Caco-2 (cell line): ENCODE results near the gene CCDC112. TPM values are rescaled to one million over a fixed set of nuclear protein-coding genes. Genes with fewer than 3 reads are reported as not detected.
"Not testable (repeated sequence)": the region's sequence is repeated elsewhere in the genome, so short reads cannot be mapped to it uniquely, and the experiment has no call there.

ENCODE experiments used
- BruUV-seq: library from RNA; stranded (reverse); fragments of 400-500 nt; replicated peaks from 2 replicates; lab custom pipeline; 2021; lab: Mats Ljungman, UMichigan
- CTCF ChIA-PET: fragments of 300-600 bp; sonication (Branson Sonifier 250); formaldehyde crosslinking; loops from one replicate; lab custom pipeline; 2022; ENCODE audit warnings: antibody characterized with exemption; lab: Charles Lee
- POLR2A ChIA-PET: fragments of 300-600 bp; sonication (Branson Sonifier 250); formaldehyde crosslinking; loops from one replicate; lab custom pipeline; 2022; ENCODE audit warnings: antibody characterized with exemption; lab: Charles Lee
- DNase-seq, 2 experiments: peaks; one replicate each; pipeline versions ENCODE4 v3.0.0 to v3.0.0-alpha.2; 2020 to 2022
- H3K27me3 ChIP-seq: replicated peaks from 2 replicates; pipeline ENCODE4 v1.6.0; 2011; ENCODE audit warnings: low read length; ENCODE audit not compliant: control insufficient read depth, insufficient read depth
- H3K36me3 ChIP-seq: 2 replicates; pipeline ENCODE4 v1.5.1; 2011; ENCODE audit warnings: low read length; ENCODE audit not compliant: control insufficient read depth, insufficient read depth
- H3K4me1 ChIP-seq: fragments of 250-450 bp; sonication (Bioruptor Pico); 2 replicates; pipeline ENCODE4 v1.5.1; 2020; ENCODE audit warnings: mild to moderate bottlenecking
- H3K4me3 ChIP-seq: 2 replicates; pipeline ENCODE4 v1.5.1; 2011; ENCODE audit warnings: low read depth, mild to moderate bottlenecking, control low read depth, low read length
- H3K9me3 ChIP-seq: fragments of 250-450 bp; sonication (Bioruptor Pico); 2 replicates; pipeline ENCODE4 v1.5.1; 2020; ENCODE audit warnings: mild to moderate bottlenecking, moderate library complexity
- H3K27ac Mint-ChIP-seq: one replicate; pipeline ENCODE4 v1.8.0; 2022; ENCODE audit warnings: mixed read lengths; ENCODE audit not compliant: unreplicated experiment
- H3K27me3 Mint-ChIP-seq: one replicate; pipeline ENCODE4 v1.8.0; 2022; ENCODE audit warnings: mixed read lengths; ENCODE audit not compliant: insufficient read depth, unreplicated experiment
- H3K36me3 Mint-ChIP-seq: one replicate; pipeline ENCODE4 v1.8.0; 2022; ENCODE audit warnings: mild to moderate bottlenecking, mixed read lengths; ENCODE audit not compliant: insufficient read depth, unreplicated experiment
- H3K4me1 Mint-ChIP-seq: one replicate; pipeline ENCODE4 v1.8.0; 2022; ENCODE audit warnings: low read depth, mixed read lengths; ENCODE audit not compliant: unreplicated experiment
- H3K4me3 Mint-ChIP-seq: one replicate; pipeline ENCODE4 v1.8.0; 2022; ENCODE audit warnings: mild to moderate bottlenecking, moderate library complexity, mixed read lengths; ENCODE audit not compliant: unreplicated experiment
- H3K9me3 Mint-ChIP-seq: one replicate; pipeline ENCODE4 v1.8.0; 2022; ENCODE audit warnings: mixed read lengths; ENCODE audit not compliant: unreplicated experiment
- CTCF ChIP-seq, 2 experiments: fragments of 200-600 bp in 1 of 2; IDR thresholded peaks; 1 replicate in 1 of 2; 2 replicates in 1 of 2; pipeline versions ENCODE4 v1.5.1 to v1.8.0; 2011 to 2022; ENCODE audit warnings: antibody characterized with exemption in 1 of 2, control low read depth in 1 of 2, inconsistent platforms in 1 of 2, low read depth in 1 of 2, low read length in 1 of 2, mild to moderate bottlenecking in 1 of 2, moderate library complexity in 1 of 2; ENCODE audit not compliant: insufficient read depth in 1 of 2, severe bottlenecking in 1 of 2, unreplicated experiment in 1 of 2
- intact Hi-C: fragments of 100-400 bp; cut with micrococcal nuclease; formaldehyde crosslinking; loops from one replicate; pipeline ENCODE4 v1.10.0; 2022; ENCODE audit not compliant: unreplicated experiment
- total RNA-seq: library from RNA; stranded (reverse); gene quantifications from 2 replicates; pipeline ENCODE4 v1.2.3, GENCODE V29; 2022

CCDC112 gene
- total RNA-seq, 1 experiment from 2014 or later, result 2.9 TPM

- ChIA-PET POLR2A (no interaction called here), CTCF (interaction anchor here (0.7 kb wide), 1 partner anchor 313 kb away, joined by 5 read pairs; no protein-coding TSS in a partner anchor)
- Mint-ChIP-seq H3K27me3 (no peaks in the 10 kb centered on the region), H3K4me1 (no peaks in the 10 kb centered on the region), H3K9me3 (no peaks in the 10 kb centered on the region), H3K4me3 (peak overlapping the region; percentile 84), H3K36me3 (no peaks in the 10 kb centered on the region), H3K27ac (peak overlapping the region; percentile 55)
- peak in 1 of 2 experiments; percentile 6 for DNase-seq
- H3K9me3 ChIP-seq, result no peaks in the 10 kb centered on the region
- H3K4me1 ChIP-seq, result peaks cover 7% of the 10 kb centered on the region; the same call in 1 of the 2 replicates
- no peak for TF ChIP-seq CTCF (IDR thresholded peaks at IDR 0.05; ENCODE audit: insufficient read depth in 1 of 2, low read depth in 1 of 2, low read length in 1 of 2, severe bottlenecking in 1 of 2, unreplicated experiment in 1 of 2)
- H3K4me3 ChIP-seq, result peak overlapping the region; percentile 86
- no peaks in the 10 kb centered on the region for H3K36me3 ChIP-seq
- no peaks in the 10 kb centered on the region for H3K27me3 ChIP-seq
- no TSS peak for BruUV-seq
- intact Hi-C loops, result loop anchor here (2.0 to 5.0 kb wide), 2 partner anchors 35 to 280 kb away; partner anchors contain the start of genes CCDC112 and FEM1C
Observed at GRCh38 chr5:115262011-115262320, 34.5 kb downstream of the CCDC112 start.

GRCh38 chr5:115260248-115260647 lies 36.2 kb downstream of the CCDC112 start:
- intact Hi-C loops, result loop anchor here (5.0 kb wide), 1 partner anchor 282 kb away; the partner anchor contains the start of gene FEM1C
- POLR2A ChIA-PET, result no interaction called here
- no peak overlapping the region for H3K4me3 ChIP-seq
- no peaks in the 10 kb centered on the region for H3K9me3 ChIP-seq
- H3K9me3 Mint-ChIP-seq, result no peaks in the 10 kb centered on the region
- CTCF ChIA-PET, result no interaction called here
- no peak for TF ChIP-seq CTCF (IDR thresholded peaks at IDR 0.05; ENCODE audit: insufficient read depth in 1 of 2, low read depth in 1 of 2, low read length in 1 of 2, severe bottlenecking in 1 of 2, unreplicated experiment in 1 of 2)
- no peak overlapping the region for H3K27ac Mint-ChIP-seq
- H3K36me3 ChIP-seq, result no peaks in the 10 kb centered on the region
- BruUV-seq, result no TSS peak
- peaks cover 7% of the 10 kb centered on the region; the same call in 1 of the 2 replicates for H3K4me1 ChIP-seq
- no peaks in the 10 kb centered on the region for H3K27me3 Mint-ChIP-seq
- no peak for DNase-seq
- no peaks in the 10 kb centered on the region for H3K27me3 ChIP-seq
- no peak overlapping the region for H3K4me3 Mint-ChIP-seq
- H3K36me3 Mint-ChIP-seq, result no peaks in the 10 kb centered on the region
- peaks cover 7% of the 10 kb centered on the region for H3K4me1 Mint-ChIP-seq

- H3K27me3 ChIP-seq, result no peaks in the 10 kb centered on the region
- no peaks in the 10 kb centered on the region for H3K27me3 Mint-ChIP-seq
- intact Hi-C loops, result no loop called here
- H3K4me1 ChIP-seq, result peaks cover 7% of the 10 kb centered on the region; the same call in 1 of the 2 replicates
- POLR2A ChIA-PET, result interaction anchor here (0.6 kb wide), 1 partner anchor 74 kb away, joined by 3 read pairs; no protein-coding TSS in a partner anchor
- no peaks in the 10 kb centered on the region for H3K36me3 ChIP-seq
- H3K4me1 Mint-ChIP-seq, result peaks cover 7% of the 10 kb centered on the region
- DNase-seq, result no peak
- BruUV-seq, result no TSS peak
- TF ChIP-seq CTCF (IDR thresholded peaks at IDR 0.05; ENCODE audit: insufficient read depth in 1 of 2, low read depth in 1 of 2, low read length in 1 of 2, severe bottlenecking in 1 of 2, unreplicated experiment in 1 of 2), result no peak
- CTCF ChIA-PET, result no interaction called here
- no peak overlapping the region for H3K27ac Mint-ChIP-seq
- no peak overlapping the region for H3K4me3 ChIP-seq
- H3K36me3 Mint-ChIP-seq, result no peaks in the 10 kb centered on the region
- no peak overlapping the region for H3K4me3 Mint-ChIP-seq
- no peaks in the 10 kb centered on the region for H3K9me3 Mint-ChIP-seq
- H3K9me3 ChIP-seq, result no peaks in the 10 kb centered on the region
Observed at GRCh38 chr5:115257981-115258380, 38.5 kb downstream of the CCDC112 start.

GRCh38 chr5:115249379-115249778 lies 47.1 kb downstream of the CCDC112 start:
- H3K4me3 ChIP-seq, H3K4me3 Mint-ChIP-seq, H3K36me3 Mint-ChIP-seq, H3K4me1 Mint-ChIP-seq, H3K27me3 Mint-ChIP-seq, POLR2A ChIA-PET, H3K4me1 ChIP-seq, BruUV-seq, H3K9me3 Mint-ChIP-seq, H3K9me3 ChIP-seq, H3K27me3 ChIP-seq, DNase-seq, H3K36me3 ChIP-seq, CTCF ChIA-PET: not testable (repeated sequence)
- intact Hi-C loops, result loop anchor here (10.0 kb wide), 1 partner anchor 445 kb away; no protein-coding TSS in a partner anchor
- H3K27ac Mint-ChIP-seq, result peak overlapping the region; percentile 16
